VCaP (cell line): ENCODE measurements around the gene GRB10.
A peak's percentile ranks its signal among the peaks of the same experiment; 100 is the strongest.

ENCODE experiments used
- H3K27ac ChIP-seq: fragments of 450-650 bp; 2 replicates; pipeline ENCODE4 v1.5.1; 2017
- TF ChIP-seq, protein P1 (sequence below): fragments of 450-650 bp; conservative IDR thresholded peaks from 2 replicates; pipeline ENCODE4 v1.5.1; 2017; ENCODE audit warnings: mild to moderate bottlenecking, moderate library complexity

The GRB10 gene

GRCh38 chr7:50540785-50541579 lies 241.7 kb downstream of the GRB10 start:
- peak overlapping the region; percentile 53 for H3K27ac ChIP-seq
- TF ChIP-seq, protein P1, sequence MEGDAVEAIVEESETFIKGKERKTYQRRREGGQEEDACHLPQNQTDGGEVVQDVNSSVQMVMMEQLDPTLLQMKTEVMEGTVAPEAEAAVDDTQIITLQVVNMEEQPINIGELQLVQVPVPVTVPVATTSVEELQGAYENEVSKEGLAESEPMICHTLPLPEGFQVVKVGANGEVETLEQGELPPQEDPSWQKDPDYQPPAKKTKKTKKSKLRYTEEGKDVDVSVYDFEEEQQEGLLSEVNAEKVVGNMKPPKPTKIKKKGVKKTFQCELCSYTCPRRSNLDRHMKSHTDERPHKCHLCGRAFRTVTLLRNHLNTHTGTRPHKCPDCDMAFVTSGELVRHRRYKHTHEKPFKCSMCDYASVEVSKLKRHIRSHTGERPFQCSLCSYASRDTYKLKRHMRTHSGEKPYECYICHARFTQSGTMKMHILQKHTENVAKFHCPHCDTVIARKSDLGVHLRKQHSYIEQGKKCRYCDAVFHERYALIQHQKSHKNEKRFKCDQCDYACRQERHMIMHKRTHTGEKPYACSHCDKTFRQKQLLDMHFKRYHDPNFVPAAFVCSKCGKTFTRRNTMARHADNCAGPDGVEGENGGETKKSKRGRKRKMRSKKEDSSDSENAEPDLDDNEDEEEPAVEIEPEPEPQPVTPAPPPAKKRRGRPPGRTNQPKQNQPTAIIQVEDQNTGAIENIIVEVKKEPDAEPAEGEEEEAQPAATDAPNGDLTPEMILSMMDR, result no peak
